HG02973 (cell line): ENCODE data around the gene UBE2J1.

Experiments used
- ATAC-seq: cut with Tn5 transposase; IDR thresholded peaks from one replicate; pipeline ENCODE4 v1.9.1; 2021; ENCODE audit warnings: moderate library complexity; ENCODE audit not compliant: unreplicated experiment

The UBE2J1 gene

DNA sequence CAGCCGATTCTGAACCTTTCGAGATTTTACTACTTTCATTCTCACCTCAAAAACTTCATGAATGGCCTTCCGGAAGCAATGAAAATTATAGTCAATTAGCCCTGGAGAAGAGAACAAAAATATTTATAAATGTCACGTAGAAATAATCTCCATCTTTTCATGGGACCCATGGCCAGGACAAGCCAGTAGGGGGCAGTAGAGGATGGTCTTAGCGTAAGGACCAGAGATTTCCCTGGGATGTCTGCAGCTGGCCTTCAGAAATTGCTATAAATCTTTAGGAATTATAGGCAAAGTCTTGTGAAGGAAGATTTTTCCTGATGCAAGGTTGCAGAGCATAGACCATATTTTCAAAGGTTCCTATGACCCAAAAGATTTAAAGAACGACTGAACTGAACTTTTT lies 15.6 kb upstream of the UBE2J1 start:
- ATAC-seq, result no peak

DNA sequence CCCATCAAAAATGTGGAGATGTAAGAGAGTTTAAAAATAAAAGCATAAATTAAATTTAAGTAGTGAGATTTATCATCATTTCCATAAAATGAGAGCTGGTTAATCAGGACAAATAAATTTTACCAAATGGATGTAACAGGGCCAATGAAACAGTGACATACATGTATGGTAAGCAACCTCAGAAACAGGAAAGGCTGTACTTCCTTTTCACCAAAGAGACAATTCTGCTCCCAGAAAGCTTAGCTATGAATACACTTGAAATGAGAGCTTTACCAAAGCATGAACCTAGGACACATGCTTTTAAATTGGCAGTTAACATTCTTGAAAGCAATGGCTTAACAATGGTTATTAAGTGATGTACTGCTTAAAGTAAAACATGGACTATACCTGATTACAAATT lies 12.1 kb upstream of the UBE2J1 start:
- ATAC-seq, result no peak

DNA sequence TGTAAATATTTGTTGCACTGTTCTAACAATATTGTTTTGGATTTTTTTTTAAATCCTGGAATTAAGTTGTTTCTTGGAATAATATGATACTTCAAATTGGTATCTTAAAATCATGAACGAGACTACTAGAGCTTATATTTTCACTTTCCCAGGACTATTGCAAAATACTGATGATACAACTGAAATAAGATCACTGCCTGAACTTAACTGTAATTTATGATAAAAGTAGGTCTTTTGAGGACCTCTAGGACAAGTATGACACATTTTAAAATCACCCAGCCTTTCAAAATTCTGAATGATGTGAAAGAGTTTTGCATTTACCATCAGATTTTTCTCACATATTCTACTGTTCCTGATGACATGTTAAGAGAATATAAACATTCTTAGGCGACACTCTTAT lies 8.6 kb upstream of the UBE2J1 start:
- ATAC-seq, result no peak

DNA sequence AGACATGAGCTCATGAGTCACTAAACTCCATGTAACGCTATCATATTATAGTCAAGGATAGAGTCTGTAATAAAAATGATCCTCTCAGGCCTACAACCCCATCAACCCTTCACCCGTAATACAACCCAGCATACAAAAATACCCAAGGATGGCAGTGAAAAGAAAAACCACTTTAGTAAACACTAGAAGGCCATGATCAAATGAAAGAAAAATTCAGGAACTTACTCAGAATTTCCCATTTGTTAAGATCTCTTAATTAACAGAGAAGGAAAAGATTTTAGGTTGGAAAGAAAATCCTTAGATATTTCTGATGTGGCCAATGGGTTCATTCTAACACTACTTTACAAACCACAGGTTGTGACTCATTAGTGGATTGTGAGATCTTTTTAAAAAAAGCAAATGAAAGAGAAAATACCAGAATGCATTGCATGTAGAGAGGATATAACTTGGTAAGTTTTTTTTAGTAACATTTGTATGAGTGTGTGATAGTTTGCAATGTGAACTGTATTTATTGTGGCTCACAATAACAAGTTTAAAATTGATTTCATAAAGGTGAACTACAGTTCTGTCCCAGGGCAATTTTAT lies 8.0 kb upstream of the UBE2J1 start:
- ATAC-seq, result peak; percentile 41

DNA sequence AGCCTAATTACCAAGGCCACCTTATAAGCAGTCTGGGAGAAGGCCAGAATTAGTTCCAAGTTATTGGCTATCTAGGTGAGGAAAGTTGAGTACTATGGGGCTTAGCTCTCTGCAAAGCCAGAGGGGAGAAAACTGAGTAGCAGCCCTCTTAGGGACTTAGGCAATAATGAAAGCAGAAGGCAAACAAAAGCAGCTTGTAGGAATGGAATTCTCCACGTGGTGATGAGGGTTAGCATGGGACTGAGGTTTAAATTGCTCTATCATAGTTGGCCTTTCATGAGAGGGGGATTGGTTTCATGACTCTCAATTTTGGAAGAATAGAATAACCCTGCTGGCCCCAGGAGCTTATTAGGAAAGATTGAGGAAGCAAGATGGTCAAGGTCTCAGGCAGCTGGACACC lies 7.0 kb upstream of the UBE2J1 start:
- ATAC-seq, result no peak

DNA sequence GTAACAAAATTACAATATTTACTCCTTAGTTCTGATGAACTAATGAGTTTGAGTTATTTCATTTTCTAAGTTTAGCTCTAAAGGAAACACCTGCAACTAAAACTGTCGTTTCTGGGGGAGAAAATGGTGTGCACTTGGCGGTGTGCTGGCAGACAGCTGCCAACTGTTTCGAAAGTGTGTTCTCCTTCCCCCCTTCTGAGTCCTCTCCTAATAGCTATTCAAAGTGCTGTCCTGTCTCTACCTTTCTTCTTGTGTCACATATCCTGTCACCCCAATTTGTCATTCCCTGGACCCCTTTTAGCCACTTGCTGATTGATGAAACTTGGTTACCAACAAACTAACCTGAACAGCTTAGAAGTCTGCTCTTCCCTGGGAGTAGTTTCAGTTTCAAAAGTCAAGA lies 4.9 kb upstream of the UBE2J1 start:
- ATAC-seq, result peak; percentile 36

DNA sequence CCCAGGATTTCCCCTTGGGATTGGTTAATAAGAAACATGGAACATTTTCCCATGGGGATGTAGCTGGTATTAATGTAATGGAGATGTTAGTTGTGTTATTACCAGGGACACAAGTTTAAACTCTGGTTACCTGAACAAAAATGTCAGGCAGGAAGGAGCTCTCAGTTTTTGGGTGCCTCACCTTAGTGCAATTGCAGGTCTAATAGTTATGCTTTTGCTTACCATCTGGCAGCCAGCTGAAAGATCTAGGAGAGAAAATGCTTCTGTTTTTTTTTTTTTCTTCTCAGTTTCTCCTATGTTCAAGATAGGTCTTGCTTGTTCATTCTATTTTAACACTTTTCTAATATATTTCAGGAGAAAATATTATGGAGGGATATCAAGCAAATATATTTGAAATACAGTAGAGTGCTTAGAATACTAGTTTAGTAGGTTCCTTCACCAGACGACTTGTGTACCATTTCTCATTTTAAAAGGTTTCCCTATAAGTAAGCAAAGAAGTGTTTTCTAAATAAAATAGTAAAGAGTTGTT lies 4.2 kb upstream of the UBE2J1 start:
- ATAC-seq, result no peak

DNA sequence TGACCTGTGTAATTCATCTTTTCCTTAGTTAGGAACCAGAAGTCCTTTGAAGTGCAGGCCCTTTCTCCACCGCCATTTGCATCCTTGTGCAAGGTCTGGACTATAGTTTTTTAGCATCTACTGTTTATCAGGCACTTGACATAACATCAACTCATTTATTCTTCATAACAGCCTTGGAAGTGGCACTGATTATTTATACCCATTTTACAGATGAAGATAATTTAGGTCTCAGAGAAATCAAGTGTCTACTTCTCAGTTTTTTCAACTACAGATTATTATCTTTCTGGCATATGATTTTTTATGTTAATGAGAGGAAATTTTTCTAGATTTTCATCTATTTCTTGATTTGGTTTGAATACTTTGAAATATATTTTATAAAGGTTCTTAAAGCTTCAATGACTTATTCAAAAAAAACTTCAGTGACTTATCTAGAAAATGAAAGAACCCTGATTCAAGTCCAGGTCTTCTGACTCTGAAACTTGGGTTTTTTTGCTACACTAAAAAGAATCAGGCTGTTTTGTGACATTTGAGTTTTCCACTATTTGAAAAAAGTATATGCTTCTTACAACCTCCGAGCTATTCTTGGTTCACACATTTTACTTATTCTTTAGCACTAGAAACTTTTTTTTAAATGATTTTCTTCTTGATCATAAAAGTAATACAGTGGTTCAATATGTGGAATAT lies 3.1 kb upstream of the UBE2J1 start:
- ATAC-seq, result no peak

DNA sequence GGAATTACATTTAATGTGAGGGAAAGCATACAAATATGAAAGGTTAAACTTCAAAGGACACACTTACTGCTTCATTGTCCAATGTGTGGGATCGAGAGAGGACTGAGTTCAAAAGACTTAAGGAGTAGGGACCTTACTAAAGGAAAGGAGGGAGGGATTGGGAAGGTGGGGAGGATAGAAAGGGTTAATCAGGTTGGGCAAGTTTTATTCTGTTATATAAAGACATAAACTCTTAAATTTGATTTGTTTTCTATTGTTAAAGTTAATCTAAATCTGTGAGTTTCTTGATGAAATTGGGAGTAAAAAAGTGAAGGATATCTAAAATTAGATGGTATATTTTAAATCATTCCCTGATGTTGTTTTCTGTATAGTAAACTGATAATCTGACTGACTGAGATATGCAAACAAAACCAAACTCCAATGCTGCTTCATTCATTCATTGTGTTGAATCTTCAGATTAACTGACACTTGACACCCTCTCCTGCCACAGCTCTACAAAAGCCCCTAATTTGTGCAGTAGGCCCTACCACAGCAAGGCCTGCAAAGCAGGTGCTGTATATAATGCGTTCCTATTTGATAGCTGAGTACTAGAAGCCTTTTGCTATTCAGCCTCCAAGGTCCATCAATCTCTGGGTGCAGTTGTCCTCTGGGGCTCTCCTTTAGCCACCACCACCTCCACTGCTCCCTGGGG lies 1.3 kb upstream of the UBE2J1 start:
- ATAC-seq, result no peak

DNA sequence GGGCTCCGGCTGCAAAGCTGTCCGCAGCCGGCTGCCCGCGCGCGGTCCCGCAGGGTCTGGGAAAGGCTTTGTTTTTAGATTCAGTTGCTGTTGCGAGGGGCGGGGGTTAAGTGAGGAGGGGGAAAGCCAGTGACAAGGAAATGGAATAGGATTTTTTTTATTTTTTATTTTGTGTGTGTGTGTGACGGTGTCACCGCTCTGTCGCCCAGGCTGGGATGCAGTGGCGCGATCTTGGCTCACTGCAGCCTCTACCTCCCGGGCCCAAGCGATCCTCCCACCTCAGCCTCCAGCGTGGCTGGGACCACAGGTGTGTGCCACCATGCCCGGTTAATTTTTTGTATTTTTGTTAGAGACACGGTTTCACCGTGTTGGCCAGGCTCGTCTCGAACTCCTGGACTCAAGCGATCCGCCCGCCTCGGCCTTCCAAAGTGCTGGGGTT lies 615 bp upstream of the UBE2J1 start:
- ATAC-seq, result no peak

DNA sequence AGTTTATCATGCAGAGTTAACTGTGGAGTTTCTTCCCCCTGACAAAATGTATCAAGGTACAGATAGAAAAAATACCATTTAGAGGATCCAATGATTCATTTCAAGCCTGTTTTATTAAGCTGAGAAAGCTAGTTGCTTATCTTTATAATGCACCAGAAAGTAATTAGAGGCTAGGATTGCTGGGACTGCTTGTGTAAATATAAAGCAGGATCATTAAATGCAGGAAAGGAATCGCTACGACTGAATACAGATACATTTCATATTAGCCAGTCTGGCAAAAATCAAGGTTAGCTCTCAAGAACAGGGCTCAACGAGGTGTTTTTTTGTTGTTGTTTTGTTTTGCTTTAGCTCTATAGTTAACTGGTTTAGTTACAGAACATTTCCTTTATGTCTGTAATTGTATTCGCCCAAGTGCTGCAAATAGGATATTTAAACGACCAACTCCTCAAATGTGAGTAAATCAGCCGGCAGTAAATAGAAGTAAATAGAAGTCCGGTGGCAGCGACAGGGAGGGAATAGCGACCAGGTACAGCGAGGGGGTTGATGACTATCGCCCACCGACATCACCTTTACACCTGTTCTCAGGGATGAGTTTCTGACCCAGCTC lies 748 bp downstream of the UBE2J1 start:
- no peak for ATAC-seq

DNA sequence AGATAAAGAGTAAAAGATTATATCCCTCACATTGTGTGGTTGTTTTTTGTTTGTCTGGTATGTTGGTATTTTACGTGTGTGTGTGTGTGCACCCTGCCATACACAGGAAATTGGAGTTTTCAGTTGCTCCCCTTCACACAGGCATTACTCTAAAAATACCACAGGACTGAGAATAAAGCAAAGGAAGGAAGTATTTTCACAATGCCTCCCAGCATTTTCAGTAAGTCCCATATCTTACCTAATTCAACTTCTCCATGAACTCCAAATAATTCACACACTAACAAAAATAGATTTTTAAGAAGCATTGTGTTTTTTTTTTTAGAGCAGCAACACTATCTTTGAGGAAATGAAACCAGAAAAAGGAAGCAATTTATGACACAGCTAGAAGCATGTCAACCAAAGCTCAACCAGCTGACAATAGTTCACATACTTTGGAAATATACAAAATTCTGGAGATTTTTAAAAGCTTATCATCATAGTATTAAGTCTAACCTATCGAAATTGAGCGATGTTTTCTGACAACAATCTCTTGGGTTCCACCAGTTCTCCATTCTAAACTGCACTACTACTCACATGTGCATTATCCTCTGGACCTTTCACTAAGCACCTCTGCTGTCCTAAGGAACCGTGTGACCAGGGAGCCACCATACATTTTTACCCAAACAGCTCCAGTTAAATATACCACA lies 2.1 kb downstream of the UBE2J1 start:
- ATAC-seq, result peak; percentile 44

DNA sequence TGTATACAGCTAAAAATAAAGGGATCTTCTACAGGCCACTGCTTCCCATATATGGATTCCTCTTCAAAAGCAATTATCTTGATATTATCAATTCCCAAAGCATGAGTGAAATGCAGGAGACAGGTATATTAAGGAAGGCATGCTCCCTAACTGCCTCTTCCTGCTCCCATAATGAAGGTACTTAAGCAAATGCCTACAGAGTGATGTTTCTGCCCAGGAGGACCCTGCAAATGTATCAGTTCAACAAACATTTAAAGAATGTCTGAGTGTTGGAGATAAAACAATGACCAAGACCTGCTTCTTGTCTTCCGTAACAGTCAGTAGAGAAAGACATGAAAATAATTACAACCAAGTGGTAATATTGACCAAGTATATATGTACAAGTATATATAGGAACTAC lies 4.2 kb downstream of the UBE2J1 start:
- ATAC-seq, result no peak

DNA sequence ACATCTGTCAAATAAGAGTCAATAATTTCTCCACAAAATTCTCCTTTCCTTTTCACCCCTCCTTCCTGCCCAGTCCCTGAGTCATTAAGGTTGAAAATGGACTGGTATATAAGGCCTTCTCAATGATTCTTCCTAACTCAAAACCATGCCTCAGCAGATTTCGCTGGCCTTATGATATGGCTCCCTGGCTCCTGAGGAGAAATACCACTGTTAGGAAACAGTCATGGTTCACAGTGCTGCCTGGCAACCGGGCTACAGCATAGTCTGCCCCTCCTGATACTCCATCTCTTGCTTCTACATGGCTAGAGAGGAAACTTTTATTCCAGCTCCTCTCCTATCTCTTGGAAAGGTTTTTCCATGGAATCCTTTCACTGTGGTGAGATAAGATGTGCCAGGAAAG lies 4.7 kb downstream of the UBE2J1 start:
- ATAC-seq, result no peak

DNA sequence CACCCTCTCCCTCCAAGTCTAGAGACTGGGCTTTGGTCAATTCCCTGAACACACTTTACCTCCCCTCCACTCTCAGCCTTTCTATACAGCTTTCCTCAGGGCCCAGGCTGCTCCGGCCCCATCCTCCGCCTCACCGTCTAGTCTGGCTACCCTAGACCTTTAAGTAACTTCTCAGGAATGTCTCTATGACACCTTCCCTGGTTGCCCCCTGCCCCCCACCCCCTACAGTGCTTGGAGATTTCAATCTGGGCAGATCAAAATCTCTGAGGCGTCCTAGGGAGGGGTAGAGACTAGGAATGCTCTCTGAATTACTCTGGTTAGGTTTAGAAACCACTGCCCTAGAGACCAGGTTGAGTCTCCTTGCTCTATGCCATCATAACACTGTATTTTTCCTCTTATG lies 6.1 kb downstream of the UBE2J1 start:
- ATAC-seq, result no peak

DNA sequence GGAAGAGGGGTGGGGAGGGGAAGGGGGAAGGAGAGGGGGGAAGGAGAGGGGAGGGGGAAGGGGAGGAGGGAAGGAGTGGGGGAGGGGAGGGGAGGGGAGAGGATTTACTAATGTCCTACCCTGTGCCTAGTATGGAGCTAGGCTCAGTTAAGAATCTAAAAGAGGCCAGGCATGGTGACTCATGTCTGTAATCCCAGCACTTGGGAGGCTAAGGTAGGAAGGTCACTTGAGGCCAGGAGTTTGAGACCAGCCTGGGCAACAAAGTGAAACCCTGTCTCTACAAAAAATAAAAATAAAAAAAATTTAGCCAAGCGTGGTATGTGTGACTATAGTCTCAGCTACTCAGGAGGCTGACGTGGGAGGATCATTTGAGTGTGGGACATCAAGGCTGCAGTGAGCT lies 13.0 kb downstream of the UBE2J1 start:
- no peak for ATAC-seq

DNA sequence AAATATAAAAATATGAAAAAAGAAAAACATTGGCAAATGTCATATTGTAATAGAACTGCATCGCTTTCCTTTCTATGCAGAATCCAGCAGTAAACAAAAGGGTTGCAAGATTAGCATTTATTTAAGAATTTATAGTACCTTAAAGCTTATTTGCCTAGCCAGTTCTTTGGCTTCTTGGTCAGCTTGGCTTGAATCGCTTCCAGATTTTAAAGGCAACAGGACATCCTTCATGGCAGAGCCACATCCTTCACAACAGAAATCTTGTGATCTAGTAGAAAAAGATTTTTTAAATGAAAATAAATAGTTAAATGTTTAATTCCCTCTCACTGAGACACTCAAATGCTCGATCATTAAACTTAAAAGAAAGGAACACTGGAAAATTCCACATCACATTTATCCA lies 17.4 kb downstream of the UBE2J1 start:
- no peak for ATAC-seq

DNA sequence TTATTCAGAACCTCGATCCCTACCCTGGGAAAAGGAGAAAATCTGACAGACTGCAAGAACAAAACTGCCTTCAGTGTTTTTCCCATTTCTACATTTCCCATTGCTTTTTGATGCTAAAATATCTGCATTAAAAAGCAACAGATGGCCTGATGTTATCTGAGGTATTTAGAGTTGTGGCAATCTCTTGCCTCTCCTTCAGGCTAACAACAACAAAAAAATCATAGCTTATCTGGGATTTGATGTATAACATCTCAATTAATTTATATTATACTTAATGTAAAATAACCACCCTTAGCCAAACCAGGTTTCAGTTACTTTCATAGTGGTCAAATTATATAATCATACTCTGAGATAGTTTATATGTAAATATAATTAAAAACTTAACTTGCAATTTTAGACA lies 21.6 kb downstream of the UBE2J1 start:
- no peak for ATAC-seq

DNA sequence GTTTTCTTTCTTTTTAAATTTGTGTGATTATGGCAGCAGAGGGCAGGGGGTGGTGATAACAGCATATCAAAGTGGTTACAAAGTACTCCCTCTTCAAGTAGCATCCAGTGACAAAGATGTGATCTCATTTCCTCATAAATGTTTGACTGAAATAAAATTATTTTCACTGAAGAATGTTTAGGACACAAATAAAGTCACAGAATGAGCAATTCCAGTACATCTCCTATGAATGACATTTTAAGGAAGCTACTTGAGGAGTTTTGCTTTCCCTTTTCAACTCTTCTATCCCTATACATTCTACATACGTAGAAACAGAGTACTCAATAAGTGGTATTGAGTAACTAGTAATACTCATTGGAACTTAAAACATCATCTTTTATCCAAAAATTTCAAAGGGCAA lies 23.5 kb downstream of the UBE2J1 start:
- no peak for ATAC-seq

DNA sequence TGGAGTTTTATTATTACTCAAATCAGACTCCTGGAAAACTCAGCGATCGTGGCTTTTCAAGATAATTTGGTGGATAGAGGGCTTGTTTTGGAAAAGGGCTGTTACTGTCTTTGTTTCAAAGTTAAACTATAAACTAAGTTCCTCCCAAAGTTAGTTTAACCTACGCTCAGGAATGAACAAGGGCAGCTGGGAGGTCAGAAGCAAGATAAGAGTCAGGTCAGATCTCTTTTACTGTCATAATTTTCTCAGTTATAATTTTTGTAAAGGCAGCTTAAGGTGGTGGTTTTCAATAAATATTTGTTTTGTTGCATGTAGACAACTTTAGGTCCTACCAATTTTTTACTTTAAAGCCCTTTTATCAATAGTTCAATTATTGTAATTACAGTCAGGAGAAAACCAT lies 28.2 kb downstream of the UBE2J1 start:
- ATAC-seq, result no peak

DNA sequence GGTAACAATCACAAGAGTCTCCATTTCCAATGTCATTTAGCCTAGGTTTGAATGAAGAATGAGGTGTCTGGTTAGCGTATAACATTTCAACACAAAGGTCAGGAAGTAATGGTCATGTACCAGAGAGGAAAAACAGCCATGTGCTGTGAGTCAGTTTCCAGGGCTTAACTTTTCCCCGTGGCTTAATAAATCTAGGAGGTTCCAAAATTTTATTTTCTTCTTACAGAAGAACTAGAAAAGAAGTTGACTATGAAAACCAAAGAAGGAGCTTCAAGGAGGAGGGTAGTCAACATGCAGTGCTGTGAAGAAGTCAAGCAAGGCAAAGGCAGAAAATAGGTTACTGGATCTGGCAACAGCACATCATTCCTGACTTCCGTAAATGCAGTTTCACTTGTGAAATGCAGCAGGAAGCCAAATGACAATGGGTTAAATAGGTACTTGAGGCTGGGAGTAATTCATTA lies 29.0 kb downstream of the UBE2J1 start:
- no peak for ATAC-seq
